Globus pallidus (tissue), 1 donor: ENCODE results near the gene FZD7.

ENCODE experiments used
- DNase-seq: peaks from one replicate; pipeline ENCODE4 v3.0.0-alpha.2; 2015; ENCODE audit warnings: low spot score

The FZD7 gene

GRCh38 chr2:202037086-202037485, 3.4 kb downstream of the FZD7 start:
- DNase-seq = no peak

- no peak for DNase-seq
These were observed 5.0 kb downstream of the FZD7 start for GRCh38 chr2:202038471-202039277.

DNA sequence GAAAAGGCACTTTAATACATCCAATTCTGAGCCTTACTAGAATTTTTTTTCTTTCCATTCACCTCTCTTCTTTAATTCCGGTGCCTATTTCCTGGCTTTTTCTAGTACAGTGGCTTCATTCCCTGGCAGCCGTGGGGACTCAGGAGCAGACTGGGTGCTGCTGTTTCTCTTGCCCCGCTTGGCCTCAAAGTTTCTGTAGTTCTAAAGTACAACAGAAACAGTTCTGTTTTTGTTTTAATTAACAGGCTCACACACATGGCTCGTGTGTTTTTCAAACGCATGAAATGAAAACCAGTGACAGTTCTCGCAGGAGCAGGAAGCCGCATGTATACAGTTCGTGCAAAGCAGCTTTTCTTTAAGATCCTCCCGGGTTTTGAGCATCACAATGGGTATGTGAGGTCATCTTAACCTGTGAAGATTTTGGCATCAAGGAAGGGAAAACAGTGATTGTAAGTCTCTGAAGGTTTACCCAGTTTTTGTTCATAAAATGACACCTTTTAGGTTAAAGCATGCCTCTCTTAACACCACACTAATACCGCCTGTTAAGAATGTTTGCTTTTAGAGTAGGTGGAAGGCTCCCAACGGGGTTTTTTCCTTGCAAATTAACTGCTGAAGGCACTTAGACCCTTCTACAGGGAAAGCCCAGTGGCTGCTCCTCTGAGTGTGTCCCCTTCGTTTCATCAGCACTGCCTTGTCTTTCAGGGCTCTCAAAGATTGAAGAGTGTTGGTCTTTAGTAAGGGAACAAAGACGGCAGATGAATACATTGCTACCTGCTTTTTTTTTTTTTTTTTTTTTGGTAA, 5.8 kb downstream of the FZD7 start:
- no peak for DNase-seq

DNA sequence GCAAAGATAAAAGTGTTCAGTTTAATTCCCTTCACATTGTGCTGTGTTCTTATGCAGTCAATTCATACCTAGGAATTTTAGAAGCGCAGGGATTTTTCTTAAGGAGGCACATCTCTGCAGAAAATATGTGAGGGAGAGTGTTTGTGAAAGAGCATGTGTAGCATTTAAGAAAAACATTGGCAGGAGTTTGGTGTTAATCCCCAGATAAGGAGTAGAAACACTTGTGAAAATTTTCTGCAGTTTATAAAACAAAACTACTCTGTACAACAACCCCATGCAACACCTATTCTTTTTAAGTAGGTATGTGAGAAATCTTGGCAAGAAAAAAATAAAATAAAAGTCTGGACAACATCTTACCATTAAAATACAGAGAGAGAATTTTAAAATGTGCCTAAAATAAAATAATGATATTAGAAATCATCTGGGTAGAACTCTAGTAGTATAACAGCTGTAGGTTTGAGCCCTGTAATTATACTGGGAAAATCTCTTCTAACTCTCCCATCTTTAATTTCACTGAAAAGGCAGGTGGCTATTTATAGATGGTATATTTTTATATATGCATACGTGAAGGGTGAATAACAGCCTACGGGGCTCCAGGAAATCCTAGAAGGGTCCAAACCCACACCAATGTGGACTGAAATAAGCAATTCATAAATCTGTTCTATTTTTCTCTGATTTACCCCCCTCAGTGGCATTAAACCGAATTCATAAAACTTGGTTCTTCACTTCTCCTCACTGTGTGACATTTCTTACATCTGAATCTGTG, 6.6 kb downstream of the FZD7 start:
- no peak for DNase-seq

- DNase-seq = no peak
These were observed 8.8 kb downstream of the FZD7 start for GRCh38 chr2:202042444-202042843.

GRCh38 chr2:202043475-202043874, 9.8 kb downstream of the FZD7 start:
- no peak for DNase-seq

DNA sequence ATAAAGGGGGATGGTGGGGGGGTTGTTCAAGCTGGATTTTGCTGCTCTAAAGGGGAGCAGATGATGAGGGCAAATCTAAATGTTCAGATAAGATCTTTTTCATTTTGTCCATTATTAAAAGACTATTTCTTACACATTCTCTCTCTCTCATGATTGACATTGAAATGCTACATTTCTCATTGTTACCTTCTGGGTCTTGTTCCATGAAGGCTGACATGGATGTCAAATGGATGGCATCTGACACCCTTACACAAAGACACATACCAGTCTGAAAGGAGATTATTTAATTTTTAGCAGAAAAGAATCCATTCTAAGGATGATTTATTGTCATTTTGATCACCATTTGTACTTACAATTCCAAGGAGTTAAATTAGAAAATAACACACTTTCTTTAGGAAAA, 11.1 kb downstream of the FZD7 start:
- DNase-seq = no peak

- no peak for DNase-seq
These were observed 12.9 kb downstream of the FZD7 start for GRCh38 chr2:202046572-202046971.

GRCh38 chr2:202049092-202049728, 15.6 kb downstream of the FZD7 start:
- DNase-seq = no peak

GRCh38 chr2:202049840-202050239, 16.2 kb downstream of the FZD7 start:
- no peak for DNase-seq

DNA sequence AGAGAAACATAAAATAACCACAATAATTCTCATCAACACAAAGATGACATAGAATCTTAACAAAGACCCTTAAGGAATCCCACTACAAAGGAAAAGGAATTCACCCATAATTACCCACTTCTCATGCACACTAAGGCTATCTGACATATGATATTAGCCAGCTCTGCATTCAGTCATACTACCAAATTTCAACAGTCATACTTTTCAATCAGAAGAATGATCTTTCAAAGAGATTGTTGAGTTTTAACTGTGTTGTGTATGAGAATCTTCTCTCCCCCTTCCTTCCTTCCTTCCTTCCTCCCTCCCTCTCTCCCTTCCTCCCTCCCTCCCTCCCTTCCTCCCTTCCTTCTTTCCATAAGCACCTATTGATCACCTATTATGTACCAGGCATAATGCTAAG, 17.0 kb downstream of the FZD7 start:
- DNase-seq = no peak

- peak; percentile 20 for DNase-seq
These were observed 18.0 kb downstream of the FZD7 start for GRCh38 chr2:202051499-202052161.

DNA sequence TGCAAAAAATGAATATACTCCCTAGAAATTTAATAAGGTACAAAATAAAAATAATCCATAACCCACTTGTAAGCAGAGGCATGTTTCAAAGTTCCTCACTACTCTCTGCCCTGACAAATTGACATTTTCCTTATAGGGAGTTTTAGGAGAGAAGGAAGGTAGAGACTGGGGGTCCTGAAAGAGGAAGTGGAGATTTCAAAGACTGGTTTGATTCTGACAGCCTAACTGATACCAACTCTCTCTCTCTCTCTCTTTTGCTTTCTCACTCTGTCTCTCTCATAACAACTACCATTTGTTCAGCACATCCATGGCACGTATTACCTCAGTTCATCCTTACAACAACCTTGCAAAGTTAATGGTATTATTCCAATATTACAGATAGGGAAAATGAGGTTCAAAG, 18.6 kb downstream of the FZD7 start:
- no peak for DNase-seq

DNA sequence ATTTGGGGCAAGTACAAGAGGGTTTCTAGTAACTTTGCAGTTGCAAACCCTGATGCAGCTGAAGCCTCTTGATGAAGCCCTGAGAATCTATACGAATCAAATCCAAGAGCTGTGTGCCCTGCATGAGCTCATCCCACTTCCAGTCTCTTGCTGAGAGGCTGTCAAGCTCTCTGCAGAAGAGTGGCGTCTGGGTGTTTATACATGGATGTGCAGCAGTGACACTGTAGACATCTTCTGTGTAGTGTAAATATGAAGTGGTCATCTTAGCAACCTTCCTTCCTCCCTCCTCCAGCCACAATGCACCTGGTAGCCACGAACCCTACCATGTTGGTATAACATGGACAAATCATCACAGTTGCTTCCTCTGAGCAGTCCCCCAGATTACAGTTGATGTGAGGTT, 21.0 kb downstream of the FZD7 start:
- DNase-seq = no peak

- no peak for DNase-seq
These were observed 23.0 kb downstream of the FZD7 start for GRCh38 chr2:202056611-202057010.

GRCh38 chr2:202060218-202060617, 26.6 kb downstream of the FZD7 start:
- no peak for DNase-seq

DNA sequence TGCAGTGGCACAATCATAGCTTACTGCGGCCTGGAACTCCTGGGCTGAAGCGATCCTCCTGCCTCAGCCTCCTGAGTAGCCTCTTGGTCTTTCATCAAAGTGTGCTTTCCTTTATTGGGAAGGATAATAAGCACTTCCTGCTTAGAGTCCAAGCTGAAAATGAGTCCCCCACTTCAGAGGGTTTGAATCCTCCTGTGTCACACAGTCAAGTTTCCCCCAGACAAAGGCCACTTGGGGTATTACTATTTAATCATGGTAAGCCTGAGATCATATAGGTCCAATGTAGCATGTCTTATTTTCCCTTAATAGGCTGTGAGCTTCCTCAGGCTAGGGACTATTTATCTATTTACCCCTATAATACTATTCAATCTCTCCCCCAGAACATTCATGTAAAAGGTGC, 28.0 kb downstream of the FZD7 start:
- no peak for DNase-seq

- peak; percentile 23 for DNase-seq
These were observed 30.7 kb downstream of the FZD7 start for GRCh38 chr2:202064171-202064880.

DNA sequence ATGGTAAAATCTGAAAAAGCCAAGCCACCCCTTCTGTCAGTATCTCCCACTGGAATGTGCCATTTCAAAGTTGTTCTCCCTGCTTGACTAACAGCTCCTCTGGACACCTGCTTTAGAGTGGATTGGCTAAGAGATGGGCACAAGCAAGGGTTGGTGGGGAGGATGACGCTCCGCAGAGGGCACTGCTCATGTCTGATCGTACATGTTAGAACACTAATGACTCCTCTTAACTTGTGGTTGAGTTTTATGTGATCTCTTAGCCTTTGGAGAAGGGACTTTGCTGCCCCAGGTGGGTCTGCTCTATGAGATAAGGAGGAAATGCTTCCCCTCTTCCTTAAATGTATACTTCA, 31.2 kb downstream of the FZD7 start:
- DNase-seq = no peak

DNA sequence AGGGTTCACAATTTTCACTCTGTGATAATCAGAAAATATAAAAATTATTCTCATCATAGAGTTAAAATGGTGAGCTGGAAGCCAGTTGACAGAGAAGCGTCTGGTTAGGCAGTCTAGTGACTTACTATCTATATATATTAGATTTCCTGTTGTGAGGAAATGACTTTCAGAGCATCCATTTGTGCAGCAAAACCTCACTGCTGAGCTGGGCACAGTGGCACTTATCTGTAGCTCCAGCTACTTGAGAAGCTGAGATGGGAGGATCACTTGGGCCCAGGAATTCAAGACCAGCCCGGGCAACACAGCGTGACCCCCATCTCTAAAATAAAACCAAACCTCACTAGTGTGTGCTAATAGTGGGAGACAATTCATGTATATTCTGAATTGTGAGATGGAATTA, 32.2 kb downstream of the FZD7 start:
- no peak for DNase-seq

- no peak for DNase-seq
These were observed 33.2 kb downstream of the FZD7 start for GRCh38 chr2:202066875-202067274.
